GM19240 (cell line): ENCODE measurements around the gene STK38.
"Not testable (repeated sequence)": the region's sequence is repeated elsewhere in the genome, so short reads cannot be mapped to it uniquely, and the experiment has no call there.

ENCODE experiments used
- DNase-seq: peaks from one replicate; pipeline ENCODE4 v3.0.0; 2011; ENCODE audit warnings: low spot score; ENCODE audit not compliant: insufficient read length

Gene STK38

GRCh38 chr6:36489426-36489825 lies 57.9 kb downstream of the STK38 start:
- no peak for DNase-seq

GRCh38 chr6:36488221-36488620 lies 59.1 kb downstream of the STK38 start:
- no peak for DNase-seq

GRCh38 chr6:36487698-36488097 lies 59.6 kb downstream of the STK38 start:
- DNase-seq, result no peak

GRCh38 chr6:36484736-36485135 lies 62.5 kb downstream of the STK38 start:
- DNase-seq, result no peak

- DNase-seq, result not testable (repeated sequence)
Measured at GRCh38 chr6:36483326-36483725, 64.0 kb downstream of the STK38 start.

- DNase-seq, result no peak
Measured at GRCh38 chr6:36479256-36479655, 68.0 kb downstream of the STK38 start.

GRCh38 chr6:36478051-36478526 lies 69.2 kb downstream of the STK38 start:
- no peak for DNase-seq

GRCh38 chr6:36469946-36470345 lies 77.3 kb downstream of the STK38 start:
- no peak for DNase-seq

GRCh38 chr6:36469148-36469661 lies 78.1 kb downstream of the STK38 start:
- no peak for DNase-seq

GRCh38 chr6:36467625-36468024 lies 79.7 kb downstream of the STK38 start:
- DNase-seq, result no peak

GRCh38 chr6:36464233-36464632 lies 83.0 kb downstream of the STK38 start:
- no peak for DNase-seq

GRCh38 chr6:36463676-36464075 lies 83.6 kb downstream of the STK38 start:
- DNase-seq, result no peak

GRCh38 chr6:36461646-36462045 lies 85.6 kb downstream of the STK38 start:
- no peak for DNase-seq

GRCh38 chr6:36460916-36461315 lies 86.4 kb downstream of the STK38 start:
- DNase-seq, result no peak

- DNase-seq, result no peak
Measured at GRCh38 chr6:36459501-36459900, 87.8 kb downstream of the STK38 start.

GRCh38 chr6:36455486-36456027 lies 91.7 kb downstream of the STK38 start:
- no peak for DNase-seq

GRCh38 chr6:36452897-36453296 lies 94.4 kb downstream of the STK38 start:
- not testable (repeated sequence) for DNase-seq

GRCh38 chr6:36449173-36449572 lies 98.1 kb downstream of the STK38 start:
- DNase-seq, result not testable (repeated sequence)

- no peak for DNase-seq
Measured at GRCh38 chr6:36445621-36446020, 101.7 kb downstream of the STK38 start.

GRCh38 chr6:36444470-36444869 lies 102.8 kb downstream of the STK38 start:
- no peak for DNase-seq
